HG03097 (cell line): ENCODE results near the gene GYPA.
A peak's percentile ranks its signal among the peaks of the same experiment; 100 is the strongest.
"Not testable (repeated sequence)": the region's sequence is repeated elsewhere in the genome, so short reads cannot be mapped to it uniquely, and the experiment has no call there.

ENCODE experiments used
- ATAC-seq: cut with Tn5 transposase; IDR thresholded peaks from one replicate; pipeline ENCODE4 v1.9.1; 2021; ENCODE audit not compliant: unreplicated experiment, low FRiP score

Gene GYPA

DNA sequence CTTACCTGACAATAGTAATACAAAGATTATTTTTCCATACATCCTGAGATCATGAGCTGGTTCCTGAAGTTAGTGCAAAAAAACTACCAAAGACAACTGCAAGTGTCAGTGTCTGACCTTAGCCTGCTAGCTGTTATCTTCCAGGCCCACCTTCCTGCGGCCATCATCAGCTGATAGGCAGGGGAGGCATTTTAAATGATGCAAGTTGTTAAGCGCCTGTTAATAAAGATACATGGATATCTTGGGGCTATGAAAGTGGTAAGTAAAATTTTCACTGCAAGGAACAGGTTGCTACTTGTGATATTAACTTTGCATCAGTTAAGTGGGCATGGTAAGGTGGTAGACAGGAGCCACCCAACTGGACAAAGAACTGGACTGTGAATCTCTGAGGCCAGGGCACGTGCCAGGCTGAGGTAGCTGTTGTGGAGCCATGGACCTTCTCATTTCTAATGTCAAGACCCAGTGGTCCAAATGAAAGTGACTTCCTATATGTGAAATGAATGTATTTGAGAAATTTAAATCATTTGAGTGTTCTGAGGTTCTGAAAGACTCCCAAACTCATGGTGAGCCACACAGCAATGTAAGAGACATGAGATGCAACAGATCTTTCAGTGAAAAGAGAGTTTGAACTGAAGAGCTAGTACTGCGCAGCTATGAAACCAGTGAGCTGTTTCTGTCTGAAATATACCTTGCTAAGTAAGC lies at the start of gene GYPA:
Gene GYPA (minus strand): TSS at position 125 of the 702 bp plus-strand sequence. CDS start 83 bp downstream, at position 42.
- not testable (repeated sequence) for ATAC-seq

DNA sequence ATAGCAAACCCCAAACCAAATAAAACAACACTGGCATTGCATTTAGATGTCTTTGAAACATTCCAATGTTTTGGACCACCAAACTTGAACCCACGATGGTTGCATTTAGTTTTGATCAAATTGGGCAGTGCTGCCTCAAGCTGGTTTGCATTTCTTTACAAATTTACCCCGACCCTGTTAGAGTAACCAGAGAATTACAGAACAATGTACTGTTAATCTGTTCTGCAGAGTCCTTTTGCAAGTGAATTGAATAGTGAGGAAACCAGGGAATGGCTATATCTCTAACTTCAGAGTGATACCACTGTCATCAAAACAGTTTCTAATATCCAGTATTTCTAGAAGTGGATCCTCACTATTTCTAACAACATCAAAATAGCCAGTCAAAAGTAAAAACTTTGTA lies 49.5 kb upstream of the GYPA start:
- ATAC-seq: no peak

DNA sequence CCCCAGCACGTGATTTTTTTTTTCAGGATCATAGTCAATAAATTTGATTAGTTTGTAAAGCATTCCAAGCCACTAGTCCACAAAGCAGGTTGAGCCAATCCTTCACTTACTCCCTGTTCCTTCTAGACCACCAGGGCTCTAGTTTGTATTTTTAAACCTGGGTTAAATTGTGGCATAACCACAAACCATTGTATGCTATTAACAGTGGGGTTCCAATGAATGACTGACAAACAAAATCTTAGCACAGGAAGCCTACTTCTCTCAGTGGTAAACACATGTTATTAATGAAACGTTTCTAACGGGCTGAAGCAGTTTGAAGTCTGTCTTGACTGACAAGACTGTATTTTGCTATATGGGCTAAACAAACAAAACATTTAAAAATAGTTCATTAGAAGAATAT lies 48.6 kb upstream of the GYPA start:
- peak; percentile 87 for ATAC-seq

DNA sequence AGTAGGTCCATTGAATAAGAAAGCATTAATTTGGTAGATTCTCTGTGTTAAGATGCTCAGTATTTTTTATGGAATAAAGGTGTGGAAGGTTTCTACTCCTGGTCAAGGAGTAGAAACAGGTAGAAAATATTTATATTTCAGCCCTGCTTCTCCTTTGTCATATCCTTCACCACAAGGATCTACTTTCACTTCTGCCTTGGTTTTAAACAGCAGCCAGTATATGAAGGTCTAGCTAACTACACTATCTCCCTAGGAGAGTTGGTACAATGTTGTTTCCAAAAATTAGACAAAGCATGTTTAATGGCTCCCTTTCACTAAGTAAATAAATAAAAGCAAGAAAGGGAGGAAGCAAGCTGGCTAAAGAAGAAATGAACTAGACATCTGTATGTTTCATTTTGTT lies 44.6 kb upstream of the GYPA start:
- ATAC-seq: no peak

DNA sequence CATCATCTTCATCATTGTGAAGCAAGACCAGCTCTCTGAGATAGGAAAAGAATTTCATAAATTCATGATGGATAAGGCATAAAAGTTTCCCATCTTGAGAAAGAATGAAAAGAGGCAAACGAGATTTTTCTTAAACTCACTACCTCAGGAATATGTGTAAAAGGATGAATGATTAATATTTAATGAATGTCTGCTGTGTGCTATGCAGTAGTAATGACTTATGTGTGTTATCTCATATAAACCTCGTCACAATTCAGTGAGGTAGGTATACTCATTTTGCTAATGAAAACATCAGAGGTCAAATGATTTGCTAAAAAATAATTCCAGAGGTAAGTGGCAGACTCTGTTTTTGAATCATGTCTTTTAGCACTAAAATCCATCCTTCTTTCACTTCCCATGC lies 42.6 kb upstream of the GYPA start:
- ATAC-seq: no peak

GRCh38 chr4:144181391-144181790 lies 40.9 kb upstream of the GYPA start:
- peak; percentile 54 for ATAC-seq

- peak; percentile 30 for ATAC-seq
Measured at GRCh38 chr4:144179152-144179739, 38.7 kb upstream of the GYPA start.

- no peak for ATAC-seq
Measured at GRCh38 chr4:144178414-144178813, 37.9 kb upstream of the GYPA start.

DNA sequence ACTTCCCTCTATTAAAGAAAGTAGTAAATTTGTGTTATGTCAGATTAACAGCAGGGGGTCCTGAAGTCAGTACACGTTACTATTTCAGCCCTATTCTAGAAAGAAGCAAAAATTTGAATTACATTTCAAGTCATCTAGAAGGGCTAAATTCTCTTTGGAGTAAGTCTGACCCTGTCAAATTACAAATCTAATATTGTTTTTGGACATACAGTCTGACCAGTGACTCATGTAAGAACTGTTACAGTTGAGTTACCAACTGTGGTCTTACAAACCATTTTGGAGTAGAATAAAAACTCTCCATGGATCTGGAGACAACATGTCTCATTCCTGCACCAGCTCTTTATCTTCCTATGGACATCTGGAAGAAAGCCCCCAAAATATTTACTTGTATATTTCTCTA lies 36.0 kb upstream of the GYPA start:
- ATAC-seq: no peak

DNA sequence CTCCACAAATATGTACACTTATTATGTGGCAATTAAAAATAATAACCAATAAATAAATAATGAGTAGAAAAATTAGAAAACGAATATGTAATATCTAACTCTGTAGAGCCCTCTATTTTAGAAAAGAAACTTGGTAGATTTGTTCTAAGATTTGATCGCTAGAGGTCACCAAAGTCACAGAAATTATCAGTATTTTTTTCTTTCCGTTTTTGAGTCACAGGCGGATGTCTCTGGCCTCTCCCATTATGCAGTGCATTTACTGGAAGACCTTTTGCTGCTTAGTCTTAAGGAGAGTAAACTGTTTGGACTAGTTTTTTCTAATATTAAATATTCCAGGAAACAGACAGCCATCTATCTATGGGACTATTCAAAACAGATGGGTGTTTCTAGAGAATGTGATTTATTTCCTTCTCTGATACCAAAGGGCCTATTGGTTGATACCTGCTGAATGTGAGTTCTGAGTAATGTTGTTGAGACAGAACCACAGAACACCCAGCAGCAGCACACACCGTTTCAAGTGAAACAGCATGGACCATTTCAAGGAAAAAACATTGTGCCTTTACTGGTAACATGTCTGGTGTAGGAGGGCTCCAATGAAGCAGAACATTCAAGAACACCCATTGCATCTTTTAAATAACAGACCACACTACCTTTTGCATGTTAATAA lies 34.0 kb upstream of the GYPA start:
- peak; percentile 68 for ATAC-seq

- ATAC-seq: no peak
Measured at GRCh38 chr4:144171697-144172096, 31.2 kb upstream of the GYPA start.

GRCh38 chr4:144169211-144169610 lies 28.7 kb upstream of the GYPA start:
- ATAC-seq: no peak

- ATAC-seq: no peak
Measured at GRCh38 chr4:144154044-144154443, 13.5 kb upstream of the GYPA start.

- peak; percentile 80 for ATAC-seq
Measured at GRCh38 chr4:144142690-144143326, 2.3 kb upstream of the GYPA start.

DNA sequence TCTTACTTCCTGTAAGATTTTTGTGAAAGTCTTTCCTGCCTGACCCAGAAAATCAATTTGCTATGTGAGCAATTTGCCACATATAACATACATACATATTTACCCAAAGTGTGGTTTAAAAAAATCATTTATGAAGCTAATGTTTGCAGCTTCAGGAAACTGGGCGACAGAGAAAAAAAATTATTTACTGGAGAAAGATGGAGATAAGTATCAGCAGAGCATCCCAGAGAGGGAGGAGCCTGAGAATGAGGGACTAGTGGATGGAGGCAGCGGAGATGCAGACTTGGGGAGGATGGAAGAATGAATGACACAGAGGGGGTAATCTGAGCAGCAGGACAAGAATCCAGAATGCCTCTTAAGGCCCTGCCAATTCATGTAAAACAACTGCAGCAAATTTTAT lies 975 bp upstream of the GYPA start:
- ATAC-seq: no peak

GRCh38 chr4:144139991-144140390 lies 527 bp downstream of the GYPA start:
- ATAC-seq: not testable (repeated sequence)

GRCh38 chr4:144139547-144139946 lies 971 bp downstream of the GYPA start:
- ATAC-seq: not testable (repeated sequence)

DNA sequence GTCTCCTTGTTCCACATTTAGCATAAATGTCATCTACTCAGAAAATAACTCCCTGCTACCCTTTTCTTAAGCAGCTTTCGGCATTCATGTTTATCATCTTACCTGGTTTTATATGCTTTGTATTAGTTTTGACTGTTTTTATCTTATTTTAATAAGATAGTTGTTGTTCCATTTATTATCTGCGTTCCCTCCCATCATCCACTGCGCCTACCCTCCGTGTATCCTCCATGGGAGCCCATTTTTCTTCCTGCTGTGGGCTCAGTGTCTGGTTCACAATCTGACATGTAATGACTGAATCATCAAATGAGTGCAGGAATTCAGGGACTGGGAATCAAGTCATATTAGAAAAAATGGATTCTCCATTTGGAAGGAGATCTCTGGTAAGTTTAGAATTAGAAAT lies 2.3 kb downstream of the GYPA start:
- not testable (repeated sequence) for ATAC-seq

DNA sequence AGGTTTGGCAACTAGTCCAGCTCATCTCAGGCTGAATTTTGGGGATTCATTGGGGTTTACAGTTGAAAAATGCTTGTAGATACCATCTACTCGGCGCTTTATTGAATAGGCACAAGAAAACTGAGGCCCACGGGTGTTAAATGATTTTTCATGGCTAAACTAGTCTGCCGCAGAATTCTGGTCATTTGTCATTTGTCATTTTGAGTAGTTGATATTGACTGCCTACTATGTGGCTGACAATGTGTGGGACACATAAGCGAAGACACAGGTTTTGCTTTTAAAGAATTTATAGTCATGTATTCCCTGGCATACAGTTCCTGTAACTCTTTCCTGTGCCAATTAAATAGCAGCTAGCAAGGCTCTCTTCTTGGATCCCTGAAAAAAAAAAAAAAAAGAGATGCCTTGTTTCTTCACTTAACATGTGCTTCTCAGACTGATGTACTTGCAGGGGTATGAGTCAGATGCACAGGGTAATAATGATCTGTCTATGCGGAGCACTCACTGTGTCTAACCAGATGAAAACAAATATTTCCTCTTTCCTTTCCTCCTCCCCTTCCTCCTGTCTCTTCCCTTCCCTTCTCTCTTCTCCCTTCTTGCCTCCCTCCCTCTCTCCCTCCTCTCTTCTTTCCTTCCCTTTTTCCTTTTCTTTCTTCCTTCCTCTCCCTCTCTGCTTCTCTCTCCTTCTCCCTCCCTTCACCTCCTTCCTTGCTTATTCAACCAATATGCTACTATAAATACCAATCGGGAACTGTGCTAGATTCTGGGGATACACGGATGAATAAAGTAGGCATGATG lies 3.2 kb downstream of the GYPA start:
- ATAC-seq: not testable (repeated sequence)

DNA sequence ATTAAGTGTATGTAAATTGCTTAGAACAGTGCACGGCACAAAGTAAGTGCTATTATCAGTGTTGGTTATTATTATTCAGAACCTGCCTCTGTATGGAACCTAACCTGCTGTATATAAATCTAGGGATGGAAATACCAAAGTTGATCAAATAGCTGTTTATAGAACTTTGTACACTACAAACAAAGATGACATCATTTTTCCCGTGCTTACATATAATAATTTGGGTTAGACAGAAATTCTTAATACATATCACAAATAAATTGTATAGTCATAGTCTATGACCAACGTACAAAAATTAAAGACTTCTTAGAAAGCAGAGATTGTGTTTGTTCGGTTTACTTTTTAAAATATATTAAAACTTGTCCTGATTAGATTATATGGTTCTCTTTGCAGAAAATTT lies 4.3 kb downstream of the GYPA start:
- not testable (repeated sequence) for ATAC-seq

GRCh38 chr4:144130167-144130566 lies 10.4 kb downstream of the GYPA start:
- ATAC-seq: not testable (repeated sequence)
